ENCODE measurements around the gene TNN. TPM values are rescaled to one million over a fixed set of nuclear protein-coding genes. Genes with fewer than 3 reads are reported as not detected.

Gene TNN
- total RNA-seq, 3 donors from 2014 or later, result 0.06 TPM; not detected in 2

DNA sequence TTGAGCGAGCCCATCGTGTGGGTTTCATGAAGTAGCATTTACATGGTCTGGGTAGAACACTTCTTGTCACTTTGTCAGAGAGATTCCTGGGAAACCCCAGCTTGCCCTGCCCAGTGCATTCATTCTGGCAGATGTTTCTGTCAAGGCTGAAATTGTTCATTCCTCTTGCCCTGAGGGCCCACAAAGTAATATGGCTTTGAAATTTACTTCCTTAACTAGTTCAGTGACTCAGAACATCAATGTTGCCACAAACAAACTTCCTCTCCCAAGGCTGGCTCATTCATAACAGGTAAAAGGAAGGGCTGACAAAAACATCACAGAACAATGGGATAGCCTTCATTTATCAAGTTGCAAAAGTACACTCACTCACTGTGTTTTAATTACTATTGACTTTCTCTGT is 129.9 kb downstream of the TNN start:
- Histone ChIP-seq H3K9me3 (no peaks in the 10 kb centered on the region), H3K4me1 (ENCODE audit: low read depth) (peaks cover 5% of the 10 kb centered on the region), H3K4me3 (no peak overlapping the region), H3K36me3 (ENCODE audit: low read depth) (no peaks in the 10 kb centered on the region)
- no peak for DNase-seq
- ATAC-seq, result peak; percentile 61
- intact Hi-C loops (cut with DNase I, micrococcal nuclease), result no loop called here
- TF ChIP-seq, protein P1, sequence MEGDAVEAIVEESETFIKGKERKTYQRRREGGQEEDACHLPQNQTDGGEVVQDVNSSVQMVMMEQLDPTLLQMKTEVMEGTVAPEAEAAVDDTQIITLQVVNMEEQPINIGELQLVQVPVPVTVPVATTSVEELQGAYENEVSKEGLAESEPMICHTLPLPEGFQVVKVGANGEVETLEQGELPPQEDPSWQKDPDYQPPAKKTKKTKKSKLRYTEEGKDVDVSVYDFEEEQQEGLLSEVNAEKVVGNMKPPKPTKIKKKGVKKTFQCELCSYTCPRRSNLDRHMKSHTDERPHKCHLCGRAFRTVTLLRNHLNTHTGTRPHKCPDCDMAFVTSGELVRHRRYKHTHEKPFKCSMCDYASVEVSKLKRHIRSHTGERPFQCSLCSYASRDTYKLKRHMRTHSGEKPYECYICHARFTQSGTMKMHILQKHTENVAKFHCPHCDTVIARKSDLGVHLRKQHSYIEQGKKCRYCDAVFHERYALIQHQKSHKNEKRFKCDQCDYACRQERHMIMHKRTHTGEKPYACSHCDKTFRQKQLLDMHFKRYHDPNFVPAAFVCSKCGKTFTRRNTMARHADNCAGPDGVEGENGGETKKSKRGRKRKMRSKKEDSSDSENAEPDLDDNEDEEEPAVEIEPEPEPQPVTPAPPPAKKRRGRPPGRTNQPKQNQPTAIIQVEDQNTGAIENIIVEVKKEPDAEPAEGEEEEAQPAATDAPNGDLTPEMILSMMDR (IDR thresholded peaks at IDR 0.05), result no peak

Other genes starting within 250 kb of the TNN start
- gene CACYBP, start 67.9 kb upstream of the TNN start, total RNA-seq, result 100 to 1,000 TPM in 1 of 3 donors, 10 to 100 TPM in 2; 43.6 to 103 (median 67.9) TPM
- gene MRPS14, start 44.4 kb upstream of the TNN start, total RNA-seq, result 10 to 100 TPM; 24.0 to 29.5 (median 26.2) TPM
- 10 to 100 TPM; 13.3 to 18.8 (median 13.3) TPM for gene KIAA0040, start 124.9 kb downstream of the TNN start, total RNA-seq

Data from mucosa of descending colon (tissue), 3 donors.